HFFc6 (cell line): ENCODE results near the gene PSMC2. TPM values are rescaled to one million over a fixed set of nuclear protein-coding genes. Genes with fewer than 3 reads are reported as not detected.

Experiments
- DNase-seq: peaks from one replicate; pipeline ENCODE4 v3.0.0-alpha.2; 2018
- H3K27ac Mint-ChIP-seq: 2 replicates; pipeline ENCODE4 v1.8.0; 2020; ENCODE audit warnings: mild to moderate bottlenecking, mixed read lengths
- H3K27me3 Mint-ChIP-seq: 2 replicates; pipeline ENCODE4 v1.8.0; 2021; ENCODE audit warnings: mild to moderate bottlenecking, moderate library complexity, mixed read lengths; ENCODE audit not compliant: insufficient read depth
- H3K36me3 Mint-ChIP-seq: 2 replicates; pipeline ENCODE4 v1.8.0; 2021; ENCODE audit warnings: low read depth, mixed read lengths
- H3K4me1 Mint-ChIP-seq: 2 replicates; pipeline ENCODE4 v1.8.0; 2020; ENCODE audit warnings: low read depth, mixed read lengths
- H3K4me3 Mint-ChIP-seq: 2 replicates; pipeline ENCODE4 v1.8.0; 2020; ENCODE audit warnings: mild to moderate bottlenecking, moderate library complexity, mixed read lengths
- H3K9me3 Mint-ChIP-seq: 2 replicates; pipeline ENCODE4 v1.8.0; 2020; ENCODE audit warnings: mild to moderate bottlenecking, mixed read lengths
- CTCF ChIP-seq: fragments of 200-600 bp; sonication (generic); IDR thresholded peaks from 2 replicates; pipeline ENCODE4 v1.5.0; 2021; ENCODE audit warnings: antibody characterized with exemption, mild to moderate bottlenecking
- total RNA-seq, 6 experiments: library from RNA; stranded (reverse); fragmentation: NEBNext Ultra II Directional; extraction: Animal tissue kit (Norgen Biotek cat#: 25700); gene quantifications; 2 replicates in 1 of 6; 3 replicates in 5 of 6; pipeline ENCODE4 v1.2.3, GENCODE V29; 2021

The PSMC2 gene
- total RNA-seq, 6 experiments from 2014 or later = 170 to 191 (median 183) TPM

- TF ChIP-seq CTCF = no peak
- no peak overlapping the region for H3K27ac Mint-ChIP-seq
- no peaks in the 10 kb centered on the region for H3K4me1 Mint-ChIP-seq
- H3K36me3 Mint-ChIP-seq = no peaks in the 10 kb centered on the region
- peaks cover 23% of the 10 kb centered on the region for H3K27me3 Mint-ChIP-seq
- no peaks in the 10 kb centered on the region for H3K9me3 Mint-ChIP-seq
- DNase-seq = no peak
- H3K4me3 Mint-ChIP-seq = no peak overlapping the region
These were observed 64.7 kb downstream of the PSMC2 start for GRCh38 chr7:103412151-103412550.

GRCh38 chr7:103413407-103413806, 66.0 kb downstream of the PSMC2 start:
- no peak overlapping the region for H3K27ac Mint-ChIP-seq
- peaks cover 26% of the 10 kb centered on the region for H3K27me3 Mint-ChIP-seq
- no peak for DNase-seq
- H3K9me3 Mint-ChIP-seq = no peaks in the 10 kb centered on the region
- TF ChIP-seq CTCF = no peak
- no peaks in the 10 kb centered on the region for H3K36me3 Mint-ChIP-seq
- H3K4me3 Mint-ChIP-seq = no peak overlapping the region
- no peaks in the 10 kb centered on the region for H3K4me1 Mint-ChIP-seq

GRCh38 chr7:103418241-103418640, 70.8 kb downstream of the PSMC2 start:
- Mint-ChIP-seq H3K36me3 (no peaks in the 10 kb centered on the region), H3K4me1 (no peaks in the 10 kb centered on the region), H3K27ac (no peak overlapping the region), H3K4me3 (no peak overlapping the region), H3K27me3 (peaks cover 20% of the 10 kb centered on the region), H3K9me3 (no peaks in the 10 kb centered on the region)
- no peak for TF ChIP-seq CTCF
- no peak for DNase-seq

Other genes starting within 250 kb of the PSMC2 start
- 1 to 10 TPM; 3.4 to 5.3 (median 4.4) TPM for gene NAPEPLD, start 198.5 kb upstream of the PSMC2 start, total RNA-seq
- 10 to 100 TPM; 50.1 to 66.3 (median 57.7) TPM for gene PMPCB, start 50.2 kb upstream of the PSMC2 start, total RNA-seq
- gene DNAJC2, start 2.9 kb upstream of the PSMC2 start, total RNA-seq = 10 to 100 TPM; 23.9 to 28.2 (median 25.5) TPM
- not detected for gene SLC26A5, start 98.6 kb downstream of the PSMC2 start, total RNA-seq